Endothelial cell of umbilical vein (primary cell): Measurements from ENCODE around the gene ZFP57. TPM values are rescaled to one million over a fixed set of nuclear protein-coding genes. Genes with fewer than 3 reads are reported as not detected.
A peak's percentile ranks its signal among the peaks of the same experiment; 100 is the strongest.

Experiments used
- BruUV-seq: library from RNA; stranded (reverse); fragments of 400-500 nt; replicated peaks from 2 replicates; lab custom pipeline; 2021; lab: Mats Ljungman, UMichigan
- CTCF ChIA-PET: fragments of 300-600, 350-600 bp; sonication (Branson Sonifier 250); formaldehyde crosslinking; loops from one replicate; lab custom pipeline; 2021; ENCODE audit warnings: antibody characterized with exemption, inconsistent platforms; lab: Charles Lee
- POLR2A ChIA-PET: fragments of 300-600, 350-600 bp; sonication (Branson Sonifier 250); formaldehyde crosslinking; loops from one replicate; lab custom pipeline; 2021; ENCODE audit warnings: antibody characterized with exemption, inconsistent platforms; lab: Charles Lee
- DNase-seq: peaks from one replicate; pipeline ENCODE4 v3.0.0-alpha.2; 2011; ENCODE audit warnings: low read depth, low spot score
- FAIRE-seq: peaks from 2 replicates; lab custom pipeline; 2011; peaks lifted over from hg19 to GRCh38; lab: Jason Lieb, UNC
- H2AFZ ChIP-seq: 2 replicates; pipeline ENCODE4 v1.6.0; 2012; ENCODE audit warnings: low read depth, low read length, control low read depth, inconsistent platforms
- H3K27ac ChIP-seq: 2 replicates; pipeline ENCODE4 v1.5.1; 2011; ENCODE audit warnings: low read depth, mild to moderate bottlenecking, control low read depth, low read length, moderate library complexity; ENCODE audit not compliant: insufficient read depth
- H3K27me3 ChIP-seq, 2 experiments: 2 replicates each; pipeline versions ENCODE4 v1.6.0 to v1.6.1; 2011; ENCODE audit warnings: low read length in 2 of 2, mixed read lengths in 1 of 2; ENCODE audit not compliant: control insufficient read depth in 2 of 2, insufficient read depth in 2 of 2
- H3K36me3 ChIP-seq, 2 experiments: 2 replicates in 1 of 2; 3 replicates in 1 of 2; pipeline ENCODE4 v1.5.1; 2011; ENCODE audit warnings: low read length in 2 of 2, mild to moderate bottlenecking in 1 of 2, moderate library complexity in 1 of 2; ENCODE audit not compliant: control insufficient read depth in 2 of 2, insufficient read depth in 2 of 2; ENCODE audit errors: extremely low read depth in 1 of 2
- H3K4me1 ChIP-seq: 3 replicates; pipeline ENCODE4 v1.5.1; 2011; ENCODE audit warnings: mild to moderate bottlenecking, low read length; ENCODE audit not compliant: control insufficient read depth, insufficient read depth; ENCODE audit errors: extremely low read depth
- H3K4me2 ChIP-seq: 2 replicates; pipeline ENCODE4 v1.6.1; 2011; ENCODE audit warnings: low read length, control low read depth, mixed read lengths; ENCODE audit not compliant: insufficient read depth
- H3K4me3 ChIP-seq, 3 experiments: fragments of 200-600 bp in 1 of 3; sonication (generic), shearing (Covaris generic) in 1 of 3; replicated peaks in 1 of 3; 2 replicates each; pipeline ENCODE4 v1.5.1; 2011 to 2016; ENCODE audit warnings: control low read depth in 3 of 3, low read length in 3 of 3, mild to moderate bottlenecking in 2 of 3, inconsistent platforms in 1 of 3, low read depth in 1 of 3, moderate library complexity in 1 of 3; ENCODE audit not compliant: insufficient read depth in 1 of 3
- H3K79me2 ChIP-seq: 2 replicates; pipeline ENCODE4 v1.6.0; 2012; ENCODE audit warnings: low read length, inconsistent platforms; ENCODE audit not compliant: control insufficient read depth, insufficient read depth
- H3K9ac ChIP-seq: replicated peaks from 2 replicates; pipeline ENCODE3; 2011; ENCODE audit warnings: low read length, control low read depth; ENCODE audit not compliant: insufficient read depth; ENCODE audit errors: extremely low read depth
- H3K9me1 ChIP-seq: replicated peaks from 3 replicates; pipeline ENCODE4 v1.6.0; 2011; ENCODE audit warnings: mild to moderate bottlenecking, low read length; ENCODE audit not compliant: control insufficient read depth, insufficient read depth; ENCODE audit errors: extremely low read depth
- H3K9me3 ChIP-seq: replicated peaks from 2 replicates; pipeline ENCODE4 v1.5.1; 2012; ENCODE audit warnings: low read length, inconsistent platforms; ENCODE audit not compliant: control insufficient read depth, insufficient read depth
- H4K20me1 ChIP-seq: replicated peaks from 2 replicates; pipeline ENCODE3; 2011; ENCODE audit warnings: mild to moderate bottlenecking, low read length; ENCODE audit not compliant: control insufficient read depth, insufficient read depth; ENCODE audit errors: extremely low read depth
- EZH2 ChIP-seq: IDR thresholded peaks from 2 replicates; pipeline ENCODE4 v1.6.1; 2012; ENCODE audit warnings: borderline replicate concordance, low read depth, mild to moderate bottlenecking, moderate library complexity, low read length, inconsistent platforms; ENCODE audit not compliant: severe bottlenecking
- FOS ChIP-seq: IDR thresholded peaks from 2 replicates; pipeline ENCODE4 v1.6.1; 2011; ENCODE audit warnings: mild to moderate bottlenecking, low read length, moderate library complexity, borderline replicate concordance; ENCODE audit not compliant: insufficient read depth
- GATA2 ChIP-seq: IDR thresholded peaks from 2 replicates; pipeline ENCODE4 v1.7.0; 2011; ENCODE audit warnings: low read depth, mild to moderate bottlenecking, moderate library complexity, mixed read lengths, low read length; ENCODE audit not compliant: insufficient read length, insufficient read depth
- JUN ChIP-seq: IDR thresholded peaks from 2 replicates; pipeline ENCODE4 v1.6.1; 2011; ENCODE audit warnings: borderline replicate concordance, low read depth; ENCODE audit not compliant: insufficient read length, insufficient read depth
- MYC ChIP-seq: IDR thresholded peaks from one replicate; pipeline ENCODE4 v1.6.1; 2011; ENCODE audit warnings: mild to moderate bottlenecking, low read depth, low read length
- POLR2A ChIP-seq: IDR thresholded peaks from 2 replicates; pipeline ENCODE4 v1.6.1; 2012; ENCODE audit warnings: low read depth, mild to moderate bottlenecking, control low read depth, low read length
- POLR2AphosphoS5 ChIP-seq: IDR thresholded peaks from 2 replicates; pipeline ENCODE4 v1.6.1; 2012; ENCODE audit warnings: low read depth, mild to moderate bottlenecking, control low read depth, low read length, moderate library complexity; ENCODE audit not compliant: insufficient read depth
- dilution Hi-C: fragments of 300-500 bp; cut with MboI; formaldehyde crosslinking; loops from one replicate; pipeline ENCODE4 v1.15.0; 2019; ENCODE audit warnings: low sequenced_read_pairs; ENCODE audit not compliant: extremely low pct_ligation_motif_present
- intact Hi-C: fragments of 100-400 bp; cut with micrococcal nuclease; formaldehyde crosslinking; loops from one replicate; pipeline ENCODE4 v1.10.0; 2022
- polyA plus RNA-seq, 4 experiments: library from polyadenylated mRNA; depleted of rRNA in 3 of 4; stranded (reverse) in 3 of 4; unstranded in 1 of 4; fragments of >200 nt; gene quantifications; 2 replicates each; pipeline versions ENCODE4 v1.2.1 to v1.2.3, GENCODE V29; 2011 to 2012; ENCODE audit warnings: missing spikeins in 1 of 4
- total RNA-seq: library from RNA; stranded (reverse); gene quantifications from 2 replicates; pipeline ENCODE4 v1.2.3, GENCODE V29; 2021
- TF ChIP-seq, protein P1 (sequence below), 2 donors: IDR thresholded peaks; 1 replicate in 1 of 2; 2 replicates in 1 of 2; pipeline ENCODE4 v1.5.1; 2011; ENCODE audit warnings: low read length in 2 of 2, mild to moderate bottlenecking in 2 of 2, moderate library complexity in 2 of 2, control low read depth in 1 of 2, inconsistent platforms in 1 of 2, low read depth in 1 of 2; ENCODE audit not compliant: insufficient read depth in 1 of 2; ENCODE audit errors: extremely low read depth in 1 of 2
- TF ChIP-seq, protein P2 (sequence below): IDR thresholded peaks from 2 replicates; pipeline ENCODE4 v1.6.1; 2011; ENCODE audit not compliant: insufficient read depth, insufficient read length

ZFP57 gene
- total and polyA plus RNA-seq, 2 donors (not counting 3 experiments of a cell fraction or from before 2014, with no cell fraction given) = 0.07 TPM; not detected in 1

GRCh38 chr6:29632789-29633533, 48.0 kb downstream of the ZFP57 start, which contains the start of gene GABBR1:
Gene GABBR1, minus strand, starts transcription at chr6:29633183. Its CDS starts 798 bp downstream, at chr6:29632385.
- DNase-seq (peak; percentile 59), FAIRE-seq (peak; percentile 92)
- Histone ChIP-seq H3K9me3 (no peaks in the 10 kb centered on the region), H4K20me1 (no peaks in the 10 kb centered on the region), H3K4me1 (peaks cover 28% of the 10 kb centered on the region), H2AFZ (peak within 1 kb of the TSS; percentile 87), H3K36me3 (no peaks in the 10 kb centered on the region), H3K9ac (peak within 1 kb of the TSS; percentile 18), H3K79me2 (no peaks in the 10 kb centered on the region), H3K9me1 (no peaks in the 10 kb centered on the region), H3K27me3 (no peaks in the 10 kb centered on the region), H3K27ac (no peak within 1 kb of the TSS), H3K4me3 (peak within 1 kb of the TSS; percentile 57 to 73 (median 62)), H3K4me2 (peak within 1 kb of the TSS; percentile 86)
- intact Hi-C loops (loop anchor here (1.0 kb wide), 1 partner anchor 17 kb away; no protein-coding TSS in a partner anchor), dilution Hi-C loops (no loop called here)
- ChIA-PET POLR2A (interaction anchor here (1.3 kb wide), 1 partner anchor 17 kb away, joined by 7 read pairs; no protein-coding TSS in a partner anchor), CTCF (interaction anchor here (1.8 to 2.7 kb wide), 3 partner anchors 14 to 21 kb away, joined by 28 to 34 read pairs (median 30); no protein-coding TSS in a partner anchor)
- BruUV-seq = no TSS peak
- TF ChIP-seq POLR2A = no peak
- no peak for TF ChIP-seq EZH2
- no peak for TF ChIP-seq POLR2AphosphoS5
- no peak for TF ChIP-seq JUN
- no peak for TF ChIP-seq FOS
- TF ChIP-seq GATA2 = no peak
- TF ChIP-seq, protein P1, sequence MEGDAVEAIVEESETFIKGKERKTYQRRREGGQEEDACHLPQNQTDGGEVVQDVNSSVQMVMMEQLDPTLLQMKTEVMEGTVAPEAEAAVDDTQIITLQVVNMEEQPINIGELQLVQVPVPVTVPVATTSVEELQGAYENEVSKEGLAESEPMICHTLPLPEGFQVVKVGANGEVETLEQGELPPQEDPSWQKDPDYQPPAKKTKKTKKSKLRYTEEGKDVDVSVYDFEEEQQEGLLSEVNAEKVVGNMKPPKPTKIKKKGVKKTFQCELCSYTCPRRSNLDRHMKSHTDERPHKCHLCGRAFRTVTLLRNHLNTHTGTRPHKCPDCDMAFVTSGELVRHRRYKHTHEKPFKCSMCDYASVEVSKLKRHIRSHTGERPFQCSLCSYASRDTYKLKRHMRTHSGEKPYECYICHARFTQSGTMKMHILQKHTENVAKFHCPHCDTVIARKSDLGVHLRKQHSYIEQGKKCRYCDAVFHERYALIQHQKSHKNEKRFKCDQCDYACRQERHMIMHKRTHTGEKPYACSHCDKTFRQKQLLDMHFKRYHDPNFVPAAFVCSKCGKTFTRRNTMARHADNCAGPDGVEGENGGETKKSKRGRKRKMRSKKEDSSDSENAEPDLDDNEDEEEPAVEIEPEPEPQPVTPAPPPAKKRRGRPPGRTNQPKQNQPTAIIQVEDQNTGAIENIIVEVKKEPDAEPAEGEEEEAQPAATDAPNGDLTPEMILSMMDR (IDR thresholded peaks at IDR 0.05; ENCODE audit: extremely low read depth in 1 of 2, insufficient read depth in 1 of 2, low read depth in 1 of 2, low read length in 2 of 2) = no peak
- TF ChIP-seq, protein P2, sequence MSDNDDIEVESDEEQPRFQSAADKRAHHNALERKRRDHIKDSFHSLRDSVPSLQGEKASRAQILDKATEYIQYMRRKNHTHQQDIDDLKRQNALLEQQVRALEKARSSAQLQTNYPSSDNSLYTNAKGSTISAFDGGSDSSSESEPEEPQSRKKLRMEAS = no peak
- no peak for TF ChIP-seq MYC
